Right lobe of liver (tissue), 6 donors: ENCODE results near the gene MIA. TPM values are rescaled to one million over a fixed set of nuclear protein-coding genes. Genes with fewer than 3 reads are reported as not detected.

Experiments used
- ATAC-seq, 4 donors: fragments of 200-7000 bp; cut with Tn5 transposase; one replicate each; pipeline ENCODE4 v1.9.1; 2020; ENCODE audit warnings: mild to moderate bottlenecking in 4 of 4, moderate library complexity in 4 of 4
- DNase-seq, 3 donors: peaks; one replicate each; pipeline ENCODE4 v3.0.0-alpha.2; 2020
- H3K27ac ChIP-seq, 3 donors: fragments of 200-600 bp; one replicate each; pipeline ENCODE4 v1.8.0; 2022
- H3K27me3 ChIP-seq, 2 donors: fragments of 200-600 bp; one replicate each; pipeline ENCODE4 v1.8.0; 2022
- H3K36me3 ChIP-seq, 4 donors: fragments of 200-600 bp; sonication (generic) in 1 of 4; one replicate each; pipeline versions ENCODE4 v1.5.1 to v1.8.0; 2017 to 2022; ENCODE audit warnings: control low read depth in 1 of 4
- H3K4me1 ChIP-seq, 4 donors: fragments of 200-600 bp; sonication (generic) in 1 of 4; one replicate each; pipeline versions ENCODE4 v1.5.1 to v1.8.0; 2017 to 2022; ENCODE audit warnings: control low read depth in 1 of 4
- H3K4me3 ChIP-seq, 3 donors: fragments of 200-600 bp; one replicate each; pipeline ENCODE4 v1.8.0; 2022
- H3K9me3 ChIP-seq, 4 donors: fragments of 200-600 bp; sonication (generic) in 1 of 4; one replicate each; pipeline versions ENCODE4 v1.5.1 to v1.8.0; 2017 to 2022; ENCODE audit warnings: control low read depth in 1 of 4
- CTCF ChIP-seq, 4 donors: fragments of 200-600 bp in 3 of 4; fragments of 450-650 bp in 1 of 4; IDR thresholded peaks; one replicate each; pipeline versions ENCODE4 v1.5.1 to v1.8.0; 2016 to 2022; ENCODE audit warnings: antibody characterized with exemption in 4 of 4, mild to moderate bottlenecking in 2 of 4
- POLR2A ChIP-seq: fragments of 450-650 bp; IDR thresholded peaks from one replicate; pipeline ENCODE4 v1.6.1; 2017; ENCODE audit warnings: antibody characterized with exemption, mild to moderate bottlenecking
- WGBS: methylation state at CpG from one replicate; pipeline ENCODE4 v1.1.6; 2018; ENCODE audit warnings: low coverage, low lambda C conversion rate; ENCODE audit not compliant: insufficient coverage; ENCODE audit errors: missing lambda C conversion rate; 5-methylcytosine and 5-hydroxymethylcytosine counted together
- intact Hi-C, 2 donors: fragments of 100-400 bp; cut with DNase I; formaldehyde crosslinking; loops; one replicate each; pipeline versions ENCODE4 v1.11.2 to v1.14.1; 2022
- total RNA-seq, 6 experiments: library from RNA; depleted of rRNA in 2 of 6; stranded (reverse); fragments of >200 nt in 2 of 6; fragmentation: NEBNext Ultra II Directional in 3 of 6; extraction: Animal tissue kit (Norgen Biotek cat#: 25700) in 3 of 6; gene quantifications; one replicate each; pipeline versions ENCODE4 v1.1.0 to v1.2.4, GENCODE V29; 2016 to 2023
- donor health status: DM: no; HTN: yes; CAD: no.
- donor health status: DM: no; HTN: no; CAD: no.
- donor health status: DM: no; HTN: no; CAD: no.
- donor health status: DM: no; HTN: yes; CAD: no.
- donor health status: DM: no; HTN: yes; CAD: no.

The MIA gene
- total RNA-seq, 6 experiments from 2014 or later, result 0.86 to 1.9 (median 1.1) TPM; not detected in 3

GRCh38 chr19:40805258-40805868 lies 30.0 kb downstream of the MIA start:
- WGBS, result 60% methylated on average over 1 of the region's 2 CpGs
- Histone ChIP-seq H3K9me3 (no peaks in the 10 kb centered on the region), H3K27ac (peak overlapping the region; percentile 43 to 71 (median 58)), H3K4me3 (no peak overlapping the region), H3K36me3 (peaks cover 0 to 32% (median 9%) of the 10 kb centered on the region in 4 donors), H3K4me1 (peaks cover 0 to 57% (median 22%) of the 10 kb centered on the region in 4 donors), H3K27me3 (no peaks in the 10 kb centered on the region)
- DNase-seq (peak in 2 of 3 donors; percentile 63 to 73), ATAC-seq (peak; percentile 10 to 43 (median 15))
- TF ChIP-seq CTCF (IDR thresholded peaks at IDR 0.05) (no peak), POLR2A (no peak)
- intact Hi-C loops, result loop anchor here in 1 of 2 donors (10.0 kb wide), 1 partner anchor 141 kb away; no protein-coding TSS in a partner anchor

GRCh38 chr19:40806423-40807146 lies 31.3 kb downstream of the MIA start:
- Histone ChIP-seq H3K4me1 (peaks cover 0 to 47% (median 22%) of the 10 kb centered on the region in 4 donors), H3K27ac (peak overlapping the region in 2 of 3 donors; percentile 2 to 41), H3K36me3 (peaks cover 0 to 26% (median 9%) of the 10 kb centered on the region in 4 donors), H3K4me3 (no peak overlapping the region), H3K9me3 (no peaks in the 10 kb centered on the region), H3K27me3 (no peaks in the 10 kb centered on the region)
- intact Hi-C loops, result loop anchor here in 1 of 2 donors (10.0 kb wide), 1 partner anchor 142 kb away; no protein-coding TSS in a partner anchor
- WGBS, result 38% methylated on average over 4 of the region's 26 CpGs
- DNase-seq (peak; percentile 66 to 70 (median 69)), ATAC-seq (peak; percentile 17 to 40 (median 20))
- TF ChIP-seq POLR2A (no peak), CTCF (IDR thresholded peaks at IDR 0.05) (peak; percentile 41 to 67 (median 56))

- Histone ChIP-seq H3K27me3 (no peaks in the 10 kb centered on the region), H3K4me3 (no peak overlapping the region), H3K9me3 (no peaks in the 10 kb centered on the region), H3K36me3 (peaks cover 0 to 26% (median 9%) of the 10 kb centered on the region in 4 donors), H3K4me1 (peaks cover 0 to 39% (median 18%) of the 10 kb centered on the region in 4 donors), H3K27ac (peak overlapping the region in 1 of 3 donors; percentile 2)
- WGBS, result 70% methylated on average over 7 of the region's 18 CpGs
- TF ChIP-seq POLR2A (no peak), CTCF (IDR thresholded peaks at IDR 0.05) (peak; percentile 13 to 23 (median 19))
- DNase-seq, result peak in 1 of 3 donors; percentile 56
- no peak for ATAC-seq
- intact Hi-C loops, result loop anchor here in 1 of 2 donors (10.0 kb wide), 1 partner anchor 143 kb away; no protein-coding TSS in a partner anchor
Measured at GRCh38 chr19:40807147-40808020, 32.1 kb downstream of the MIA start.

- H3K4me1 ChIP-seq, result peaks cover 0 to 33% (median 15%) of the 10 kb centered on the region in 4 donors
- ATAC-seq, result no peak
- H3K9me3 ChIP-seq, result no peaks in the 10 kb centered on the region
- H3K4me3 ChIP-seq, result no peak overlapping the region
- intact Hi-C loops, result loop anchor here in 1 of 2 donors (10.0 kb wide), 1 partner anchor 143 kb away; no protein-coding TSS in a partner anchor
- no peak overlapping the region for H3K27ac ChIP-seq
- no CpG with 5 or more reads among the region's 2 CpGs for WGBS
- DNase-seq, result no peak
- TF ChIP-seq POLR2A (no peak), CTCF (IDR thresholded peaks at IDR 0.05) (no peak)
- no peaks in the 10 kb centered on the region for H3K27me3 ChIP-seq
- H3K36me3 ChIP-seq, result peaks cover 0 to 26% (median 9%) of the 10 kb centered on the region in 4 donors
Measured at GRCh38 chr19:40808021-40808325, 32.7 kb downstream of the MIA start.
